RPMI8226 (cell line): ENCODE results near the gene DIAPH1.

Experiments used
- DNase-seq: peaks from one replicate; pipeline ENCODE4 v3.0.0-alpha.2; 2015

DIAPH1 gene

DNA sequence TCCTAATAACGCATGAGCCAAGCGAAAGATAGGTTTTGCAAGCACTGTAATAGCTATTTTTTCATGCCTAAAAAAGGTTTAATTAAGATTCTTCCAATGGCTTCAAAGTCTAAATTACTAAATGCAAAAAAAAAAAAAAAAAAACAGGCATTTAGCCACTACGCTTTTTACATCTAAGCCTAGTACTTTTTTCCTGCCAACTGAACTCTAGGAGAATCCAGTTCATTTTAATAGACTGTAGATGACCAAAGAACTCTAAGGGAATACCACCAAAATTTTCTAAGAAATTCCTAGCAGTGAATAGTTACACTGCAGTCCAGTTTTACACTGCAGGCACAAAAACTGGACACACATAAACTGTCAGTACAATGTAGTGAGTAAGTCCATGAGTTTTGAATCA lies 9.8 kb downstream of the DIAPH1 start:
- no peak for DNase-seq

- no peak for DNase-seq
These were observed 10.2 kb downstream of the DIAPH1 start for GRCh38 chr5:141608557-141608956.

- no peak for DNase-seq
These were observed 10.8 kb downstream of the DIAPH1 start for GRCh38 chr5:141608046-141608445.

DNA sequence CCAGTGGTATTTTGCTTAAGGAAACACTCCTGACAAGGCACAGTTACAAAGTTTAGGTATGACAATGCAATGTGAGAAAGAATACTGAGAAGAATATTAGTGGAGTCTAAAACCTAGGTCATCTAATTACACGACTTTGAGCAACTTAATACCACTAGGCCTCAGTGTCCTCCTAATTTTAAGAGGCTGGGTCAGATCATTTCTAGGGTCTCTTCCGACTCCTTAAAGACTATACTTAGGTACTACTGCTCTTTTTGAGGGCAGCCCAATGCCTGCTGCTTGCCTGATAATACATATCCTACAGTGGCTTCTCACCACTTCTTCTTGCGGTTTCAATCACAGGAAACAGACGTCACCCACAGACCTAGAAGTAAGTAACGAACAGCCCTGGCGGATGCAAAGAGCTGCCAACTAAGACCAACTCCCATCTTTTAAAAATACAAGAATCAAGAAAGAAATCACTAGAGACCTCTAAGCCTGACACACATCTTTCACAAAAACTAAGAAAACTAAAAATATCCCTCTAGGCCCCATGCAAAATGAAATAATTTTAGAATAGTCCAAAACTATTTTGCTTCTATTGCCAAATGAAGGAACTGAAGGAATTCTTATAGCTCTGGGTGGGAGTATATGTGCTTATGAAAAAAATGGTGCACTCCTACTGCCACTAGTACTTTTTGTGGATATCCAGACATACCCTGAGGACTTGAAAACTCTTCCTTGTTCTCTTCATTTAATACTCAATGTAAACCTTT lies 13.1 kb downstream of the DIAPH1 start:
- DNase-seq = peak; percentile 87

GRCh38 chr5:141603923-141604717 lies 14.7 kb downstream of the DIAPH1 start:
- no peak for DNase-seq

DNA sequence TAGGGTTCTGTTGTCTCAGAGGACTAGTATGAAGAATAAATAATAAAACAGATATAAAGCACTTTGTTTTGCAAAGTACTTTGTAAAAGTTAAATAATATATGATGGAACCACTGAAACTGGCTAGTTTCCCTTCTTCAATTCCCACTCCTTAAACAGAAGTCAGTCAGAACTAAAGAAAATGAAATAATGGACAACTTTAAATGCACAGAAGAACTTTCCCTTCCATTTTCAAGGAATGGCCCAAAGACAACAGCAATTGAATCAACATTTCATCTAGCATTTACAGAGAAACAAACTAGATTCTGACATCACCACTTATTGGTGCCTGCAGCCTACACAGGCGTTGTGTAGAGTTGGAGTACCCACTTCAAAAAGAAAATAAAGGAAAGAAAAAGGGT lies 16.2 kb downstream of the DIAPH1 start:
- no peak for DNase-seq

- no peak for DNase-seq
These were observed 20.1 kb downstream of the DIAPH1 start for GRCh38 chr5:141598391-141599345.

DNA sequence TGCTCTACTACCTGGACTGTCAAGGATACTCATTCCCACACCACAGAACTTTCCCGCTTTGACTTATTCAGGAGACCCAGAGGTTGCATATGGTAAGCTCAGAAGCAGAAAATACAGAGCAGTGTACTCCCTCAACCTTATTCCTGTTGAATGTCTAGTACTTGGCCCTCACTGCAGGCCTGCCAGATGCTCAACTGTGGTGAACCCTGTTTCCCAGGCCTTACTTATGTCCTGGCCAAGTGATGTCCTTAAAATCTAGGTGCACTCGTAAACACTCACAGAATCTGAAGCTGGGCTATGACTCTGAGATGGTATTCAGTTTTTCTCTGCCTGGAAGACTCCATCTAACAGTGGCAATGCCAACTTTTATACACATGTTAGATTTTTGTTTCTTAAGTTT lies 21.0 kb downstream of the DIAPH1 start:
- DNase-seq = no peak

DNA sequence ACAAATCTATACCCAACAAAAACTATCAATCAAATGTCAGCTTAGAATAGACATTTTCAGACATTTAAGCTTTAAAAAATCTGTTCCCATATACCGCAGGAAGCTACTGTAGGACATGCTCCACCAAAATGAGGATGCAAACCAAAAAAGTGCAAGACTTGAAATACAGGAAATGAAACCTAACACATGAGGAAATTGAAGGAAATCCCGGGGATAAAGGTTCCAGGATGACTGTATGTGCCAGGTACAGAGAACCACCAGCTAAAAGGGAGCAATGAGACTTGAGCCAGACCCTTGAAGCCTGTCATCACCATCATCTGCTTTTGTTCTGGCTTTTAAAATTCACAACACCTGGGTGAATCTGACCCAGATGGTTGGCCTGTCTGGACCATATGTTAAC lies 21.4 kb downstream of the DIAPH1 start:
- DNase-seq = peak; percentile 11

DNA sequence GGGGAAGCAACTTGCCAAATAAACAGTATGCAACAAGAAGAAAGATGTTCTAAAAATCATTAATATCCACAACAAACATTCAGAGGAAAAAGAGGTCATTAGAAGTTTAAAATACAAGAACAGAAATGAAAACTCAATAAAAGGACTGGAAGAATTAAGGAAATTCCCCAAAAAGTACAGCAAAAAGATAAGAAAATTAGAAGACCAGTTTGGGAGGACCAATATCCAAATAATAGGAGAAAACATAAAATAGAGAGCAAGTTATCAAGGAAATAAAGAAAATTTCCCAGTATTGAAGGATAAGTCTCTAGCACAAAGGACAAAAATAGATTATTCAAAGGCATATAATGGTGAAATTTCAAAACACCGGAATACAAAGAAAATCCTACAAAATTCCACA lies 21.9 kb downstream of the DIAPH1 start:
- DNase-seq = no peak

DNA sequence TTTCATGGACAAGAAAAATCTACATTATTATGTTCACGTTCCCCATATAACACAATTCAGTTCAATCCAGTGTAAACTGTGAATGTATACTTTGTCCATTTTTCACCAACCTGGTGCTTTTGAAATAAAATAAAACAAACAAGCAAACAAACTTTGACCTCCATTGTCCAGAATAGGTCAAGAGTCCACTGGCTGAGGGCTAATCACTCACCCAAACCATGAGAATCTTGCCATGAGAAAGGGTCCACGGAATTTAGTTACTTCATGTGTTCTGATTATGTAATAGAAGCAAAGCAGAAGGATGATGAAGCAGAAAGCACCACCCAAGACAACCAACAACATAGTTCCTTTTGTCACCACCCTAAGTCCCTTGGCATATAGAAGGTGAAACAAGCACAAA lies 28.7 kb downstream of the DIAPH1 start:
- no peak for DNase-seq

- DNase-seq = no peak
These were observed 32.6 kb downstream of the DIAPH1 start for GRCh38 chr5:141586246-141586645.

GRCh38 chr5:141585594-141585993 lies 33.2 kb downstream of the DIAPH1 start:
- no peak for DNase-seq

- DNase-seq = no peak
These were observed 44.7 kb downstream of the DIAPH1 start for GRCh38 chr5:141574122-141574510.

GRCh38 chr5:141573489-141574121 lies 45.2 kb downstream of the DIAPH1 start:
- DNase-seq = no peak

DNA sequence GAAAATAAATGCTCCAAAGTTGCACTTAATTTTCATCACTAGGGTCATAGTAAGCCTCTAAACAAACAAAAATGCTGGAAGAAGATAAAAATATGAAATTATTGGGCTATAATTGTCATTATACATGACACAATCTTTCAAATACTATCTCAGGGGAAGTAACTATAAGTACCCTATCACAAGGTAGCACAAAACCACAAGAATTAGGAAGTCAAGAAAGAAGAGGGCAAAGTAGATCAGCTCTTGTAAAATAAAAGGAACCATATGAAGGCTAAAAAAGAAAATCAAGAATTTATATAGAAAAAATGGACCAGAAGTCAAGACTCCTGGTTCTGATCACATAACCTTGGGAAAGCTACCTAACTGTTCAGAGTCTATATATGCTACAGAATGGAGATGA lies 48.1 kb downstream of the DIAPH1 start:
- no peak for DNase-seq

GRCh38 chr5:141567513-141568117 lies 51.2 kb downstream of the DIAPH1 start:
- no peak for DNase-seq

- DNase-seq = no peak
These were observed 52.8 kb downstream of the DIAPH1 start for GRCh38 chr5:141565826-141566570.

- DNase-seq = peak; percentile 92
These were observed 54.5 kb downstream of the DIAPH1 start for GRCh38 chr5:141564216-141564692.

DNA sequence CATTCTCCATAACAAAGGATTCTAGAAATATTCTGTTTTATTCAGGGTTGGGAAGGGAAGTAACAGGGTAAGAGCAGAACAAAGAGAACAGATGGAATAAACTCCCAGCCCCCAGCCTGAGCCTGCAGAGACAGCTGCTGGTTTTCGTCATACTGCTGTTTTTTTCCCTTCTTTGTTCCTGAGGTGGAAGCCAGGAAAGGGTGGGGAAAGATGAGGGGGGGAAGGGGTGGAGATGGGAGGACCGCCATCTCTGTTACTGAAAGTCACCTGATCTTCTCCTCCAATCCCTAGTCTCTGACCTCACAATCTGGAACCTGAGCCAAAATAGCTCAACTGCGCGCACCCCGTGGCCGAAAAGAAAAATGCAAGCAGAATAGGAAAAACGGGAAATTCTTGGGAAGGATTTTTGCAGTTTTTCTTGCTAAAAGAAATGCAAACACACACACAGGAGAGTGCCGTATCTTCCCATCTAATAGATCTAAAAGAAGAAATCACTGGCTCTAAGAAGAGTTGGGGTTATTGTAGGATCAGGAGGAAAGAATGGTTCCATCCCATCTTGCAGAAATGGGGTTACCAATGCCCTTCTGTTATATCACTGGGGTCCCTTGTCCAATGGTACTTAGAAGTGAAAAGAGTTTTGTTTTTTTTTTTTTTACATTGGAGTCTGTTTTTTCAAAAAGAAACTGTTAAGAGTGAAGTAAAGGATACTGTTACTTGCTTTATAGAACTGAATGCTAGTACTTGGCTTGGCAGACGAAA lies 57.9 kb downstream of the DIAPH1 start:
- no peak for DNase-seq

GRCh38 chr5:141560151-141560550 lies 58.6 kb downstream of the DIAPH1 start:
- DNase-seq = no peak
